NB4 (cell line): ENCODE data around the gene AUTS2.

Source experiments
- DNase-seq: peaks from one replicate; pipeline ENCODE4 v3.0.0; 2010; ENCODE audit warnings: low read depth
- H3K4me3 ChIP-seq: one replicate; pipeline ENCODE4 v1.5.1; 2011; ENCODE audit warnings: mild to moderate bottlenecking, low read depth, low read length, moderate library complexity
- MYC ChIP-seq: IDR thresholded peaks from 2 replicates; pipeline ENCODE4 v1.6.1; 2011; ENCODE audit warnings: low read depth, low read length
- POLR2A ChIP-seq: IDR thresholded peaks from 2 replicates; pipeline ENCODE4 v1.6.1; 2011; ENCODE audit warnings: mild to moderate bottlenecking; ENCODE audit not compliant: insufficient read length; ENCODE audit errors: extremely low read depth
- TF ChIP-seq, protein P1 (sequence below): IDR thresholded peaks from one replicate; pipeline ENCODE4 v1.5.1; 2012; ENCODE audit warnings: low read depth, low read length
- TF ChIP-seq, protein P2 (sequence below): IDR thresholded peaks from 2 replicates; pipeline ENCODE4 v1.6.1; 2011; ENCODE audit warnings: low read depth, low read length

AUTS2 gene

GRCh38 chr7:70298780-70299471 is 700.7 kb downstream of the AUTS2 start:
- TF ChIP-seq, protein P1, sequence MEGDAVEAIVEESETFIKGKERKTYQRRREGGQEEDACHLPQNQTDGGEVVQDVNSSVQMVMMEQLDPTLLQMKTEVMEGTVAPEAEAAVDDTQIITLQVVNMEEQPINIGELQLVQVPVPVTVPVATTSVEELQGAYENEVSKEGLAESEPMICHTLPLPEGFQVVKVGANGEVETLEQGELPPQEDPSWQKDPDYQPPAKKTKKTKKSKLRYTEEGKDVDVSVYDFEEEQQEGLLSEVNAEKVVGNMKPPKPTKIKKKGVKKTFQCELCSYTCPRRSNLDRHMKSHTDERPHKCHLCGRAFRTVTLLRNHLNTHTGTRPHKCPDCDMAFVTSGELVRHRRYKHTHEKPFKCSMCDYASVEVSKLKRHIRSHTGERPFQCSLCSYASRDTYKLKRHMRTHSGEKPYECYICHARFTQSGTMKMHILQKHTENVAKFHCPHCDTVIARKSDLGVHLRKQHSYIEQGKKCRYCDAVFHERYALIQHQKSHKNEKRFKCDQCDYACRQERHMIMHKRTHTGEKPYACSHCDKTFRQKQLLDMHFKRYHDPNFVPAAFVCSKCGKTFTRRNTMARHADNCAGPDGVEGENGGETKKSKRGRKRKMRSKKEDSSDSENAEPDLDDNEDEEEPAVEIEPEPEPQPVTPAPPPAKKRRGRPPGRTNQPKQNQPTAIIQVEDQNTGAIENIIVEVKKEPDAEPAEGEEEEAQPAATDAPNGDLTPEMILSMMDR = no peak
- TF ChIP-seq, protein P2, sequence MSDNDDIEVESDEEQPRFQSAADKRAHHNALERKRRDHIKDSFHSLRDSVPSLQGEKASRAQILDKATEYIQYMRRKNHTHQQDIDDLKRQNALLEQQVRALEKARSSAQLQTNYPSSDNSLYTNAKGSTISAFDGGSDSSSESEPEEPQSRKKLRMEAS = no peak
- TF ChIP-seq MYC = no peak
- no peak for TF ChIP-seq POLR2A
- no peak overlapping the region for H3K4me3 ChIP-seq
- DNase-seq = no peak

- TF ChIP-seq POLR2A = no peak
- DNase-seq = no peak
- no peak overlapping the region for H3K4me3 ChIP-seq
Measured at GRCh38 chr7:70299472-70299807, 701.2 kb downstream of the AUTS2 start.

GRCh38 chr7:70301673-70302185 is 703.5 kb downstream of the AUTS2 start:
- TF ChIP-seq, protein P1 = no peak
- TF ChIP-seq, protein P2 = no peak
- TF ChIP-seq POLR2A (no peak), MYC (no peak)
- peak; percentile 4 for DNase-seq

DNA sequence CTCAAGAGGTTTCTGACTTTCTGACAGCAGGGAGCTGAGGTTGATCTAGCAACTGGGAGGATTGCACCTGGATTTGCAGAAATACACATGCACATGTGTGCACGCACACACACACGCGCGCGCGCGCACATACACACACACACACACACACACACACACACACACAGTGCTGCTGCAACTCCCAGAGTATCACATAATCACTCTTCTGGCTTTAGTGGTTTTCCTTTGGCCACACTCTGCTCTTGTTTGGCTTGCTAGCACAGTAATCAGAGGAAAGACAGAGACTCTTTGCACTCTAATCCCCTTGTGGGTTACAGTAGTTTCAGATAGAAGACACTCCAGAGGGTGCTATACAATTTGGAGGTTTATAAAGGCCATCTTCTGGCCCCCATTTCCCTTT is 705.0 kb downstream of the AUTS2 start:
- no peak for DNase-seq
- TF ChIP-seq, protein P1 = no peak
- no peak for TF ChIP-seq POLR2A
- TF ChIP-seq, protein P2 = no peak
- no peak for TF ChIP-seq MYC
- no peak overlapping the region for H3K4me3 ChIP-seq

More at GRCh38 chr7:70301673-70302185, 703.5 kb downstream of the AUTS2 start:
- H3K4me3 ChIP-seq = no peak overlapping the region

DNA sequence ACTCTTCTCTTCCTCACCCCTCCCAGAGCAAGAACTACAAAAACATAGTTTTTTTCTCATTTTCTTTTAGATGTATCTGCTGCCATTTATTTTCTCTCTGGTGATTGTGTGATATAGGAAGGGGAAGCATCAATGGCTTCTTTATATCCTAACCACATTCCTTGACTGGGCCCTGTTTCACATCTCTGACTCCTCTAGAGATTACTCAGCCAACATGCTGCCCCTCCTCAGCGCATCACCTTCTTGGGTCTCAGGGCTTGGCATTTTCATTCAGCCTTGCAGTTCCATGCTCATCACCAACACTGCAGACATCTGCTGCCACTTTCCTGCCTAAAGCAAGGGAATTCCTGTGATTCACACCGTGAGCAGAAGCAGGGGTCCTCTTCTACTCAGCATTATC is 705.5 kb downstream of the AUTS2 start:
- TF ChIP-seq, protein P2 = no peak
- no peak for TF ChIP-seq MYC
- TF ChIP-seq, protein P1 = no peak

DNA sequence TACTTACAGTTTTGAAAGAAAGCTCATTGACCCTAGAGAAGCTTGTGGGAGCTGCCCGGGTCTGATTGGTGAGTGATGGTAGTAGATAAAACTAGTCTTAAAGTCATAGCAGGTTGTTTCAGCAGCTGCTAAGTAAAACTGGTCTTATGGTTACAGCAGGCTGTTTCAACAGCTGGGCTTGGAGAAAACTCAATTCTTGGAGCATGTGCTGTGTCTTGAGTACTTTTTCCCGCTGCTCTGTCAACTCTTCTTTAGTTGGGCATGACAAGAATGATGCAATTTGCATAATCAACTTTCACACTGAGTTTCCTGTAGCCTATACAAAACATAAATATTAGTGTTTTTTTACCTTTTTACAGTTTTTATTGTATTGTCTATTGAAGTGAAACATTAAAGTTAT is 707.9 kb downstream of the AUTS2 start:
- TF ChIP-seq MYC (no peak), POLR2A (no peak)
- TF ChIP-seq, protein P2 = no peak
- TF ChIP-seq, protein P1 = no peak
- DNase-seq = no peak
- no peak overlapping the region for H3K4me3 ChIP-seq

More for the DNA sequence above, 705.5 kb downstream of the AUTS2 start:
- no peak overlapping the region for H3K4me3 ChIP-seq
- DNase-seq = no peak
